Stimulated activated CD8-positive, alpha-beta memory T cell treated with anti-CD3 and anti-CD28 coated beads, Interleukin-12 subunit alpha, Interleukin-12 subunit beta, amount 100 ng/mL, for 4 hours (primary cell): ENCODE results near the gene PDGFC.

Source experiments
- DNase-seq: peaks from one replicate; pipeline ENCODE4 v3.0.0-alpha.2; 2020; ENCODE audit warnings: low read depth

The PDGFC gene

GRCh38 chr4:156746111-156746510 is 225.5 kb downstream of the PDGFC start:
- no peak for DNase-seq

- DNase-seq: no peak
Observed at GRCh38 chr4:156738766-156739165, 232.8 kb downstream of the PDGFC start.

GRCh38 chr4:156734965-156735895 is 236.4 kb downstream of the PDGFC start:
- no peak for DNase-seq

- DNase-seq: no peak
Observed at GRCh38 chr4:156733582-156733981, 238.0 kb downstream of the PDGFC start.

- no peak for DNase-seq
Observed at GRCh38 chr4:156732634-156733033, 239.0 kb downstream of the PDGFC start.

- DNase-seq: no peak
Observed at GRCh38 chr4:156729416-156729815, 242.2 kb downstream of the PDGFC start.

- no peak for DNase-seq
Observed at GRCh38 chr4:156725257-156725656, 246.3 kb downstream of the PDGFC start.

GRCh38 chr4:156723951-156724668 is 247.5 kb downstream of the PDGFC start:
- DNase-seq: no peak

- DNase-seq: no peak
Observed at GRCh38 chr4:156718226-156718625, 253.4 kb downstream of the PDGFC start.

- DNase-seq: no peak
Observed at GRCh38 chr4:156711193-156711590, 260.4 kb downstream of the PDGFC start.
